ENCODE results near the gene SLC39A9.

DNA sequence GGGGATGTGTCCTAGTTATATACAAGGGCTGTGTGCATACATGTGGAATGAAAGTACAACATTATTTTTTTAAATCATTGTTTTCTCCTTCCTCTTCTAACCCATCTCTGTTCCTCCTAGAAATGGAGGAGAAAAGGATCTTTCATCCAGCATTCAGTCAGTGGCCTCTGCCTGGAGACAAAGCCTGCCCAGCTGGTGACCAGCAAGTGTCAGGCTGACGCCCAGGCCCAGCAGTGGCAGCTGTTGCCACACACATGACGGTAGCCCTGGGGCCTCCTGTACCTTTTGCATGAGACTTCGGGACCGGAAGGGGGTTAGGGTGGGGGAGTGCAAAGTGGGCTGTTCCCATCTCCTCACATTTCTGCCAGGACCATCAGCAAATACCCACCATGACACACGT is 46.6 kb upstream of the SLC39A9 start:
- TF ChIP-seq, protein P1, sequence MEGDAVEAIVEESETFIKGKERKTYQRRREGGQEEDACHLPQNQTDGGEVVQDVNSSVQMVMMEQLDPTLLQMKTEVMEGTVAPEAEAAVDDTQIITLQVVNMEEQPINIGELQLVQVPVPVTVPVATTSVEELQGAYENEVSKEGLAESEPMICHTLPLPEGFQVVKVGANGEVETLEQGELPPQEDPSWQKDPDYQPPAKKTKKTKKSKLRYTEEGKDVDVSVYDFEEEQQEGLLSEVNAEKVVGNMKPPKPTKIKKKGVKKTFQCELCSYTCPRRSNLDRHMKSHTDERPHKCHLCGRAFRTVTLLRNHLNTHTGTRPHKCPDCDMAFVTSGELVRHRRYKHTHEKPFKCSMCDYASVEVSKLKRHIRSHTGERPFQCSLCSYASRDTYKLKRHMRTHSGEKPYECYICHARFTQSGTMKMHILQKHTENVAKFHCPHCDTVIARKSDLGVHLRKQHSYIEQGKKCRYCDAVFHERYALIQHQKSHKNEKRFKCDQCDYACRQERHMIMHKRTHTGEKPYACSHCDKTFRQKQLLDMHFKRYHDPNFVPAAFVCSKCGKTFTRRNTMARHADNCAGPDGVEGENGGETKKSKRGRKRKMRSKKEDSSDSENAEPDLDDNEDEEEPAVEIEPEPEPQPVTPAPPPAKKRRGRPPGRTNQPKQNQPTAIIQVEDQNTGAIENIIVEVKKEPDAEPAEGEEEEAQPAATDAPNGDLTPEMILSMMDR (IDR thresholded peaks at IDR 0.05; ENCODE audit: low read depth, low read length), result no peak
- TF ChIP-seq EZH2phosphoT487 (IDR thresholded peaks at IDR 0.05; ENCODE audit: low read depth), result no peak
